NK-92 (cell line): ENCODE data around the gene TGM3.
"Not testable (repeated sequence)": the region's sequence is repeated elsewhere in the genome, so short reads cannot be mapped to it uniquely, and the experiment has no call there.

Experiments used
- DNase-seq: peaks from one replicate; lab custom pipeline; 2025; ENCODE audit not compliant: unreplicated experiment; lab: John Stamatoyannopoulos, UW

Gene TGM3

GRCh38 chr20:2295886-2296515 lies at the start of gene TGM3:
Gene TGM3, plus strand, starts transcription at chr20:2296001. Its CDS starts 63 bp downstream, at chr20:2296064.
- no peak for DNase-seq

GRCh38 chr20:2246069-2246491 lies 49.7 kb upstream of the TGM3 start:
- DNase-seq: no peak

- no peak for DNase-seq
Measured at GRCh38 chr20:2248837-2249236, 47.0 kb upstream of the TGM3 start.

- DNase-seq: no peak
Measured at GRCh38 chr20:2249935-2250334, 45.9 kb upstream of the TGM3 start.

- no peak for DNase-seq
Measured at GRCh38 chr20:2252419-2252997, 43.3 kb upstream of the TGM3 start.

GRCh38 chr20:2253256-2253655 lies 42.5 kb upstream of the TGM3 start:
- no peak for DNase-seq

GRCh38 chr20:2254333-2254732 lies 41.5 kb upstream of the TGM3 start:
- DNase-seq: no peak

- no peak for DNase-seq
Measured at GRCh38 chr20:2255926-2256531, 39.8 kb upstream of the TGM3 start.

- DNase-seq: no peak
Measured at GRCh38 chr20:2259731-2260130, 36.1 kb upstream of the TGM3 start.

- DNase-seq: no peak
Measured at GRCh38 chr20:2260250-2260649, 35.6 kb upstream of the TGM3 start.

- DNase-seq: no peak
Measured at GRCh38 chr20:2261046-2261485, 34.7 kb upstream of the TGM3 start.

GRCh38 chr20:2261629-2262028 lies 34.2 kb upstream of the TGM3 start:
- DNase-seq: no peak

GRCh38 chr20:2264118-2264517 lies 31.7 kb upstream of the TGM3 start:
- DNase-seq: no peak

- not testable (repeated sequence) for DNase-seq
Measured at GRCh38 chr20:2264621-2265374, 31.0 kb upstream of the TGM3 start.

GRCh38 chr20:2273634-2274302 lies 22.0 kb upstream of the TGM3 start:
- DNase-seq: no peak

GRCh38 chr20:2276015-2276414 lies 19.8 kb upstream of the TGM3 start:
- no peak for DNase-seq

GRCh38 chr20:2279253-2279779 lies 16.5 kb upstream of the TGM3 start:
- no peak for DNase-seq

- no peak for DNase-seq
Measured at GRCh38 chr20:2280082-2280481, 15.7 kb upstream of the TGM3 start.

- DNase-seq: no peak
Measured at GRCh38 chr20:2281563-2281962, 14.2 kb upstream of the TGM3 start.

- no peak for DNase-seq
Measured at GRCh38 chr20:2282181-2282580, 13.6 kb upstream of the TGM3 start.
